ENCODE measurements around the gene ATIC.

The ATIC gene

GRCh38 chr2:215375467-215375830 lies 63.6 kb downstream of the ATIC start:
- DNase-seq (ENCODE audit: low read depth, low spot score): no peak

DNA sequence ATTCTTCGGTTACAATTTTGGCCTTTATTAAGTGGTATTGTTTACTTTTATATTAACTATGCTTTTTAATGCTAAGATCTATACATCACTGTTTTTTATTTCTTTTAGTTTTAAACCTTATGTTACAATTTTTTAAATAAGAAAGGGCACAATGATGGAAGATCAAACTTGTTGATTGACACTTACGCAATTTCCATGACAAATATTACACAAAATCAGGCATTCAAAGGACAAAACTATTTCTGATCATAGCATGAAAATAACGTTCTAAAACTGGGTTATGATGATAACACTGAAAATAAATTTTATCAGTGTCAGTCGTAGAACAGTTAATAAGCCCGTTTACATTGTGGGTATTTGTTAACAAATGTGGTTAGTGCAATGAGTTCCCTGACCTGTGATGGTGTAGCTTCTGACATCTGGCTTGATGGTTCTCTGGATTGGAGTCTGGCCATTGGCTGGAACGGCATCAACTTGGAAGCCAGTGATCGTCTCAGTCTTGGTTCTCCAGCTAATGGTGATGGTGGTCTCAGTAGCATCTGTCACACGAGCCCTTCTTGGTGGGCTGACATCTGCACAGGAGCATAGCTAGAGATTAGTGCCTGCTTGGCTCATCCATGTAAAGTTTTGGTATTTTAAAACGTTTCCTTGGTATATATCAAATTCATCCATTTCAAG lies 64.4 kb downstream of the ATIC start:
- no peak for DNase-seq (ENCODE audit: low read depth, low spot score)

- DNase-seq (ENCODE audit: low read depth, low spot score): no peak
Observed at GRCh38 chr2:215377283-215377682, 65.4 kb downstream of the ATIC start.

DNA sequence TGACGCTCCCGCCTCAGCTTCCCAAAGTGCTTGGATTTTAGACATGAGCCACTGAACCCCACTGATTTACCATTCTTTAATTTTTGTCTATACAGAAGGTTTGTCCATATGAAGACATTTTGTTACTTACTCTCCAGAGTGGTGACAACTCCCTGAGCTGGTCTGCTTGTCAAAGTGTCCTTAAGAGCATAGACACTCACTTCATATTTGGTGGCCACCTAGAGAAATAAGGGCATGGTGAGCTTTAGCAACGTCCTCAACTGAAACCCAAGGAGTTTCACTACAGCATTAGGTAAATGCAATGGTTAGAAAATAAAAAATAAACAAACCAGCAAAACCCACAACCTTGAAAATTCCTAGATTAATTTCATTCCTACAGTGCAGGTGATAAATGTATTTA lies 66.2 kb downstream of the ATIC start:
- no peak for DNase-seq (ENCODE audit: low read depth, low spot score)

- no peak for DNase-seq (ENCODE audit: low read depth, low spot score)
Observed at GRCh38 chr2:215379039-215379438, 67.2 kb downstream of the ATIC start.

GRCh38 chr2:215379948-215380347 lies 68.1 kb downstream of the ATIC start:
- DNase-seq (ENCODE audit: low read depth, low spot score): no peak

DNA sequence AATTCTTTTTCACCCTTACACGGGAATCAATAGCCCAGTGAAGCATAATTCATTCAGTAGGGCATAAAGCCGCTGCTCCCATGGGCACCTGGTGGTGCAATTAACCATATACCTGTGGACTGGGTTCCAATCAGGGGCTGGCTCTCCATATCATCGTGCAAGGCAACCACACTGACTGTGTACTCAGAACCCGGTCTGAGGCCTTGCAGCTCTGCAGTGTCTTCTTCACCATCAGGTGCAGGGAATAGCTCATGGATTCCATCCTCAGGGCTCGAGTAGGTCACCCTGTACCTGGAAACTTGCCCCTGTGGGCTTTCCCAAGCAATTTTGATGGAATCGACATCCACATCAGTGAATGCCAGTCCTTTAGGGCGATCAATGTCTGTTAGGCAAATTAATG lies 68.8 kb downstream of the ATIC start:
- no peak for DNase-seq (ENCODE audit: low read depth, low spot score)

GRCh38 chr2:215382011-215382410 lies 70.2 kb downstream of the ATIC start:
- DNase-seq (ENCODE audit: low read depth, low spot score): no peak

DNA sequence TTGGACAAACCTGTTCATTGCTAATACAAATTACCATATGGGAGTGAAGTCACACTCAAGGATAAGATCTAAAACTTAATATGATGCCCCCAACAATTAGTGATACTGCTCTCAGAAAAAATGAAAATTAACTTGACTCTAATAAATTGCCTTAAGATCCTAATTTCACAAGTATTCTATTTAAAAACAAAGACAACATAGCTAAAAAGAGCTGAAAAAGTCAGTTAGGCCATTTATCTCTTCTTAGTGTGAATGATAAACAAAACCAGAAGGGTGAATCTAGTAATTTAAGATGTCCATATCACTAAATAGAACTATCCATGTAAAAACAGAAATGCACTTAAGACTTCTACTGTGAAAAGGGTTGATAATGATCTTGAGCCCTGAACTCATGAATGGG lies 70.6 kb downstream of the ATIC start:
- DNase-seq (ENCODE audit: low read depth, low spot score): no peak

- DNase-seq (ENCODE audit: low read depth, low spot score): no peak
Observed at GRCh38 chr2:215383652-215384279, 71.9 kb downstream of the ATIC start.

DNA sequence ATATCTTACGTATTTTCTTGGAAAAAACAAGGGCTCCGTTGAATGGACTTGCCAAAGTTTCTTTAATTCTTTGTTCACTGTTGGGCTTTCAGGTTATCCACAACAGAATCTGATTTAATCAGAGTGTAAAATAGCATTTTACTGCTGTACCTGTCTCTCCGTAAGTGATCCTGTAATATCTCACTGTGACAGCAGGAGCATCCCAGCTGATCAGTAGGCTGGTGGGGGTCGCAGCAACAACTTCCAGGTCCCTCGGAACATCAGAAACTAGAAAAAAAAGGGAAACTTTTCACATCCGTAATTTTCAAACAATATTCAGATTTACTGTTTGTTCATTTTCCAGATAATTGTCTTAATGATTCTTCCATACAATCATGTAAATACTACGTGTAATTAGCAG lies 72.9 kb downstream of the ATIC start:
- no peak for DNase-seq (ENCODE audit: low read depth, low spot score)

GRCh38 chr2:215386566-215386965 lies 74.7 kb downstream of the ATIC start:
- DNase-seq (ENCODE audit: low read depth, low spot score): no peak

- DNase-seq (ENCODE audit: low read depth, low spot score): no peak
Observed at GRCh38 chr2:215388002-215388728, 76.3 kb downstream of the ATIC start.

DNA sequence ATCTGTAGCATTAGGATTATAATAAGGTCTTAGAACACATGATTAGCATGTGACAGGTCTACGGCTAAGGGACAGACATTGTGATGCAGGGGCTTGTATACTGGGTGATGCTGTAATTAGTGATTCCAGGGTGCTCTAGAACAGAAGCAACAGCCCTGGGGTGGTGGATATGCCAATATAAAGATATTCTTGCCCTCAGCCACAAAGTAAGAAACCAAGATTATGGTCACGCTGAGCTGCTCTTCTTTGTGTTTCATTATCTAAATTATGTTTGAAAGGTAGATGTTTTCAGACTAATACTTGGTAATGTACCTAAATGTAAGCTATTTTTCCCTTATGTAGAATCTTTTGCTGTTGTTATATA lies 78.7 kb downstream of the ATIC start:
- no peak for DNase-seq (ENCODE audit: low read depth, low spot score)

DNA sequence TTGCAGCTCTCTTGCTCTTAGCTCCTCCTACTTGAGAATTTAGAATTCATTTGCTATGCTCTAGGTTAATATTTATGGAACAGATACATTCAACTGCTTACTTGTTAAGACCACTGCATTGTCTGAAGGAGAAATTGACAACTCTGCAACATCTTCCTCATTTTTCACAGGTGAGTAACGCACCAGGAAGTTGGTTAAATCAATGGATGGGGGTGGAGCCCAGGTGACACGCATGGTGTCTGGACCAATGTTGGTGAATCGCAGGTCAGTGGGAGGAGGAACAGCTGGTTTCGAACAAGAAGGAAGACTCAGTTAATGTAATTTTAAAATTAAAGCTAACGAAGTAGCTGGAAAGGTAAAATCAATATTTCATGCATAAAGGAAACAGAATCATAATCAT lies 79.7 kb downstream of the ATIC start:
- DNase-seq (ENCODE audit: low read depth, low spot score): no peak

DNA sequence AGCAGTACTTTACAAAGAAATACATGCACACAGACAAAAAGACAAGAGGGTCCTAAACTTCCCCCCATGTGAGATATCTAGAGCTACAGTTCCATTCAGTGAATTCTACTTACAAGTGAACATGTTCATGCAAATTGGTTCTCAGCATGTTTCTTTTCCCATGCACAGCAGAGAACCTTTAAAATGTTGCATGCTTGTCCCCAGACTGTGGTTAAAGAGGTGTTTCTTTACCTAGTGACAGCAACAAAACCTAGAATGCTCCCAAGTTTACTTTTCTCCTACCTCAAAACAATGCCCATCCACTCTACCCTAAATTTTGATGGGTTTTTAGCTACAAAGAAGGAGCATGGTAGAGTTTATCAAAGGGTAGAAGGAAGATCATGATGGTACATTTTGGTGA lies 80.3 kb downstream of the ATIC start:
- DNase-seq (ENCODE audit: low read depth, low spot score): no peak

DNA sequence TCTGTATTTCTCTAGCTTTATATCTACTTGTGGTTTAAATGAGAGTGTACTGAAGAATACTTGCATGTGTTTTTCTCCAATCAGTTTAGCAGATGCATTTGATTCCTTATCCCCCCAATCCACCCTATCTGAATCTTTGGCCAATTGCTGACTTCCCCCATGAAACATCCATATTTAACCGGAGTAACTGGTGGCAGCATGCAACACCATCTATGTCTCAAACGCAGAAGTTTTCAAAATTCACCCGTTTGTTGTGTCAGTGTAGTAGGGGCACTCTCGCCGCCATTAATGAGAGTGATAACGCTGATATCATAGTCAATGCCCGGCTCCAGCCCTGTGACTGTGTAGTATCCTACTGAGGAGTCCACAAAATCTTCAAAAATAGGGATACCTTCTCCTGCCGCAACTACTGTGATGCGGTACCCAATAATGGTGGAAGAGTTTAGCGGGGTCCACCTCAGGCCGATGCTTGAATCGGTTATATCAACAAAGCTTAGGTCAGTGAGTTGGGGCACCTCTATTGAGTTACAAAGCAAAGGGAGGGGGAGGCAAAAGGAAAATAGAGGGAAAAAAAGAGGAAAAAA lies 80.9 kb downstream of the ATIC start:
- no peak for DNase-seq (ENCODE audit: low read depth, low spot score)

DNA sequence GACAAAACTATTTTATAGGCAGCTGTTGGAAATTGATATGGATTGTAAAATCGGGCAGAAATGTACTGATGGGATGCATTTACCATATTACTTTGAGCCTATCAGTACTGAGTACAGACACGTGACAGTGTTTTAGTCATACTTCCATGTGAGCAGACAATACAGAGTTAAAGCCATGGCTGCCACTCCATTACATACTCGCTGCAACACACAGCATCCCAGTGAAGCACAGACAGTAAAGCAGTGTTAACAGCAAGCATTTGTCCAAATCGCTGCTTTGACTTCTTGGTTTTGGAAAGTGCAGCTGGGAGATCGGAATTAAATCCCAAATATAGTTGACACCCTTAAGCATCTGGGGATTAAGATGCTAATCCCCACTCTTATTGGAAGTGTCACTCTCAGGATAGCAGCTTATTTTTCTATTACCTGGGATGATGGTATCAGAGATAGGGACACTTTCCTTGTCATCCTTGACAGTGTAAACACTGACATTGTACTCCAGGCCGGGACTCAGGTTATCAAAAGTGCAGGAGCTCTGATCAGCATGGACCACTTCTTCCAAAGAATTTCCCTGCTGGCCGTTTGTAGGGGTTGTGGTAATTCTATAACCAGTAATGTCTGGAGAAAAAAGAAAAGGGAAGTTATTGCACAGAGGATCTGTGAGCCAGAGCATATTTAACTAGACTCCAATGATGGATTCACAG lies 82.4 kb downstream of the ATIC start:
- no peak for DNase-seq (ENCODE audit: low read depth, low spot score)

GRCh38 chr2:215395687-215396460 lies 84.0 kb downstream of the ATIC start:
- DNase-seq (ENCODE audit: low read depth, low spot score): no peak

- DNase-seq (ENCODE audit: low read depth, low spot score): no peak
Observed at GRCh38 chr2:215396595-215397313, 84.9 kb downstream of the ATIC start.

Measured in ELF-1 (cell line).